A172 (cell line): Measurements from ENCODE around the gene SI. TPM values are rescaled to one million over a fixed set of nuclear protein-coding genes. Genes with fewer than 3 reads are reported as not detected.
"Not testable (repeated sequence)": the region's sequence is repeated elsewhere in the genome, so short reads cannot be mapped to it uniquely, and the experiment has no call there.

Experiments used
- DNase-seq: peaks from one replicate; pipeline ENCODE4 v3.0.0-alpha.2; 2015; ENCODE audit warnings: low spot score
- total RNA-seq: library from RNA; depleted of rRNA; stranded (reverse); fragments of >200 nt; shearing (Covaris generic); gene quantifications from 2 replicates; pipeline ENCODE4 v1.2.3, GENCODE V29; 2014; rRNA removed

The SI gene
- not detected in 2 replicates for total RNA-seq

- no peak for DNase-seq
Observed at GRCh38 chr3:165078293-165078692, at the start of gene SI. SI (minus strand) TSS chr3:165078496; CDS start chr3:165076012, 2,484 bp downstream.

GRCh38 chr3:165125836-165126235, 47.5 kb upstream of the SI start:
- no peak for DNase-seq

GRCh38 chr3:165111401-165111800, 33.1 kb upstream of the SI start:
- DNase-seq, result no peak

GRCh38 chr3:165103616-165104015, 25.3 kb upstream of the SI start:
- DNase-seq, result peak; percentile 2

DNA sequence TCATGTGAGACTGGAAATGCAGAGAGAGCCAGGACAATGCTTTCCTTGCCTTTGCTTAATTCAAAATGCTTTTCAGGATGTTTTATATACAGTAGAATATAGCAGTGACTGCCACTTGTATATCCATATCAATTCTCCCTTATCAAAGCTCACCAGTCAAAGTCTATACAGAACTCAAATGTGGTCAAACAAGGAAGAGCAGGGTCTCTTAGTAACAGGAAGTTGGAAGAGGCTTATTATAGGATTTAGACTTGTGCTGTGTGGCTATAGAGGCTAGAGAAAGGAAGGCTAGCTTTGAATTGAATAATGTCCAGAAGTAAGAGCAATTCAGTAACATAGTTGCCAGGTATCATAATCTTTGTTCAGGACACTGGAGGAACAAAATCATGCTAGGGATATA, 4.4 kb upstream of the SI start:
- DNase-seq, result no peak

GRCh38 chr3:165081183-165081582, 2.9 kb upstream of the SI start:
- no peak for DNase-seq

DNA sequence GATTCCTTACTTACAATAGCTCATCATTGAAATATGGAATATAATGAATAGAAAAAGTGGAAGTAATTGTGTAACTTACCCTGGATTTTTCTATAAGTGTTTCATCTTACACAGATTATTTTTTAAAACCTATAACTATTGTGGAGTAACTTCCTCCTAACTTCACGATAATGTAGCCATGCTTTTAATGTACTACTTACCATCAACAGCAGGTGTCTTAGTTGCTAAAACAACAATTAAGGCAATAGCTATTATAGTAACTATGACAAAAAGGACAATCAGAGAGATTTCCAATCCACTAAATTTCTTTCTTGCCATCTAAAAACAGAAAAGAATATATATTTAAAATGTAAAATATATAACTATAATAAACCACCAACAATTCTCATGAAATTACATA, 2.6 kb downstream of the SI start:
- no peak for DNase-seq

GRCh38 chr3:165070682-165071081, 7.6 kb downstream of the SI start:
- no peak for DNase-seq

DNA sequence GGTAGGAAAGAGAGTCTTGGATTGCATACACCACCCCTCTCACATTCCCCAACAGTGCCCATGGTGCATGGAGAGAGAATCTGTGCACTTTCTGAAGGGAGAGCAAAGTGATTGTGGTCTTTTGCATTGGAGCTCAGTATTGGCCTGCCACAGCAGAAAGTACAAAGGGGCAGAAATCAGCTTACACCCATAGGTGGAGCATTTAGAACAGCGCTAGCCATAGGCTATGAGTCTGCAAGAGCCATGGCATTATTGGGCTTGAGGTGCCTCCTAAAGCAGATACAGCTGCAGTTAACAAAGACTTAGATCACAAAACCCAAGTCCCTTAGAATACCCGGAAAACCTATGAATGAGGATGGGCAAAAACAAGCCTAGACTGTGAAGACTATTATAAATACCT, 21.8 kb downstream of the SI start:
- DNase-seq, result no peak

DNA sequence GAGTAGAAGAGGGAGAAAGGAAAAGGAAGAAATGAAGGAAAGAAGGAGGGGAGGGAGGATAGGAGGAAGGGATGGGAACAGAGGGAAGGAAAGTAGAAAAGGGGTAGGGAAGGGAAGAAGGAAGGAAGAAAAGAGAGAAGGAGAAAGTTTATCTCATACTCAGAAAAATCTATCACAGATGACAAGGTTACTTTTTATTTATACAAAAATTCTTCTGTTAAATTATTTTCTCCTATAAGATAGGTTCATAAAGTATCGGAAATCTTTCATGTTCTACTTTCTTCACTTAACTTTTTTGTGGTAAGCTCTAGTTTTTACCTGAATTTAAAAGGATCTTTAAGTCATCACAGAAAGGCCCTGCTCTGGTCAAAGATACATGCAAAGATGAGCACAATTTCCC, 38.1 kb downstream of the SI start:
- DNase-seq, result no peak

DNA sequence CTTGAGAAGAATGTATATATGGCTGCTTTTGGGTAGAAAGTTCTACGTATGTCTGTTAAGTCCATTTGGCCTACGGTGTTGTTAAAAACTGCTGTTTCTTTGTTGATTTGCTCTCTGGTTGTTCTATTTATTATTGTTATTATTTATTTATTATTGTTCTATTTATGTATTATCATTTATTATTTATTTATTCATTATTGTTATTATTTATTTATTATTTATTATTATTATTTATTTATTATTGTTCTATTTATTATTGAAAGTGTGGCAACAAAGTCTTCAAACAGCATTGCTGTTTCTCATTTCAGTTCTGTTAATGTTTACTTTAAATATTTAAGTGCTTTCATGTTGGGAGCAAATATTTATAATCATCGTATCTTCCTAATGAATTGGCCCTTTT, 66.7 kb downstream of the SI start:
- no peak for DNase-seq

GRCh38 chr3:164984947-164985346, 93.3 kb downstream of the SI start:
- DNase-seq, result no peak

GRCh38 chr3:164962610-164963009, 115.7 kb downstream of the SI start:
- DNase-seq, result no peak

- DNase-seq, result no peak
Observed at GRCh38 chr3:164952966-164953365, 125.3 kb downstream of the SI start.

- DNase-seq, result not testable (repeated sequence)
Observed at GRCh38 chr3:164951403-164951802, 126.9 kb downstream of the SI start.

DNA sequence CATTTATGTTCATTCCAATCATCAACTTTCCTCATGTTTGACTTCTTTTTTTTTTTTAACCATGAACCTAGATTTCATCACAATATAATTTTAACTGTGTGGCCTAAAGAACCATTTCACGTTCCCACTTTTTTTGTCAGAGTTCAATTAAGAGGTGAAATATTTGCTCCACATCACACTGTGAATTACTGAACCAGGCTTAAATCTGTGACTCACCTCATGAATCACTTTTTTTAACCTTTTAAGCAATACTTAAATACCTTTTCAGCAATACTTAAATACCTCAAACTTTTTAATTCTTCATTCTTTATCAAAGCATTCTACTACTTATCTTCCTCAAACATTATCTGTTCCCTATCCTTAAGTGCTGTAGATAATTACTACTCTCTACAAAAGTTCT, 137.6 kb downstream of the SI start:
- peak; percentile 64 for DNase-seq

- DNase-seq, result no peak
Observed at GRCh38 chr3:164929642-164930041, 148.7 kb downstream of the SI start.

Other genes starting within 250 kb of the SI start
- 0.03 and 0.10 TPM in 2 replicates for gene SLITRK3, start 117.9 kb upstream of the SI start, total RNA-seq